IMR-90 (cell line): ENCODE measurements around the gene CHL1. TPM values are rescaled to one million over a fixed set of nuclear protein-coding genes. Genes with fewer than 3 reads are reported as not detected.

Experiments used
- ATAC-seq: fragments of 200-7000 bp; cut with Tn5 transposase; 2 replicates; pipeline ENCODE4 v1.9.1; 2020; ENCODE audit warnings: low read depth, mild to moderate bottlenecking, moderate library complexity
- BruUV-seq: library from RNA; stranded (reverse); fragments of 400-500 nt; replicated peaks from 2 replicates; lab custom pipeline; 2021; lab: Mats Ljungman, UMichigan
- CTCF ChIA-PET: fragments of 300-600 bp; formaldehyde crosslinking; extraction: SDS; loops from one replicate; lab custom pipeline; 2021; ENCODE audit warnings: antibody characterized with exemption; lab: Yijun Ruan, JAX
- POLR2A ChIA-PET: fragments of 300-600 bp; sonication (Branson Sonifier 250); formaldehyde crosslinking; loops from one replicate; lab custom pipeline; 2022; ENCODE audit warnings: antibody characterized with exemption; ENCODE audit not compliant: unreplicated experiment; lab: Charles Lee
- DNase-seq: peaks from one replicate; pipeline ENCODE4 v3.0.0; 2013
- H2AFZ ChIP-seq: replicated peaks from 2 replicates; pipeline ENCODE3; 2013; ENCODE audit warnings: low read length, mild to moderate bottlenecking; ENCODE audit not compliant: poor library complexity
- H2AK5ac ChIP-seq: 2 replicates; pipeline ENCODE4 v1.6.1; 2013; ENCODE audit warnings: low read depth, low read length, inconsistent platforms
- H2AK9ac ChIP-seq: replicated peaks from 2 replicates; pipeline ENCODE3; 2013; ENCODE audit warnings: mild to moderate bottlenecking, low read depth, low read length, moderate library complexity; ENCODE audit not compliant: poor library complexity
- H2BK120ac ChIP-seq: 2 replicates; pipeline ENCODE4 v1.6.1; 2013; ENCODE audit warnings: low read depth, low read length, inconsistent platforms
- H2BK15ac ChIP-seq: 3 replicates; pipeline ENCODE4 v1.6.1; 2013; ENCODE audit warnings: low read depth, low read length, inconsistent platforms
- H2BK20ac ChIP-seq: 2 replicates; pipeline ENCODE4 v1.6.1; 2013; ENCODE audit warnings: low read depth, mild to moderate bottlenecking, inconsistent platforms, low read length, moderate library complexity
- H2BK5ac ChIP-seq: 2 replicates; pipeline ENCODE4 v1.6.1; 2013; ENCODE audit warnings: mild to moderate bottlenecking, low read depth, low read length, inconsistent platforms; ENCODE audit not compliant: poor library complexity, severe bottlenecking
- H3K14ac ChIP-seq: replicated peaks from 2 replicates; pipeline ENCODE4 v1.6.1; 2013; ENCODE audit warnings: low read depth, low read length, inconsistent platforms
- H3K18ac ChIP-seq: 2 replicates; pipeline ENCODE4 v1.6.1; 2013; ENCODE audit warnings: low read depth, low read length, control low read depth
- H3K23ac ChIP-seq: 2 replicates; pipeline ENCODE4 v1.6.1; 2013; ENCODE audit warnings: low read depth, low read length, inconsistent platforms
- H3K27ac ChIP-seq: 2 replicates; pipeline ENCODE4 v1.5.1; 2013; ENCODE audit warnings: mild to moderate bottlenecking, control low read depth, low read length; ENCODE audit not compliant: insufficient read depth
- H3K27me3 ChIP-seq: 2 replicates; pipeline ENCODE4 v1.6.1; 2013; ENCODE audit warnings: low read length; ENCODE audit not compliant: control insufficient read depth, insufficient read depth
- H3K36me3 ChIP-seq: 2 replicates; pipeline ENCODE4 v1.6.1; 2013; ENCODE audit warnings: low read length, mixed read lengths; ENCODE audit not compliant: control insufficient read depth, insufficient read depth
- H3K4ac ChIP-seq: 2 replicates; pipeline ENCODE4 v1.6.1; 2013; ENCODE audit warnings: low read depth, low read length, inconsistent platforms
- H3K4me1 ChIP-seq: 2 replicates; pipeline ENCODE4 v1.6.1; 2013; ENCODE audit warnings: low read length, mixed read lengths; ENCODE audit not compliant: control insufficient read depth, insufficient read depth
- H3K4me2 ChIP-seq: 2 replicates; pipeline ENCODE4 v1.6.1; 2013; ENCODE audit warnings: low read depth, mild to moderate bottlenecking, control low read depth, low read length, moderate library complexity
- H3K4me3 ChIP-seq: 2 replicates; pipeline ENCODE4 v1.5.1; 2013; ENCODE audit warnings: low read depth, mild to moderate bottlenecking, control low read depth, low read length, moderate library complexity; ENCODE audit not compliant: insufficient read depth
- H3K56ac ChIP-seq: 2 replicates; pipeline ENCODE4 v1.6.1; 2013; ENCODE audit warnings: low read length, inconsistent platforms; ENCODE audit not compliant: insufficient read depth; ENCODE audit errors: extremely low read depth
- H3K79me1 ChIP-seq, 2 experiments: 2 replicates each; pipeline ENCODE4 v1.6.1; 2013; ENCODE audit warnings: low read length in 2 of 2, inconsistent platforms in 1 of 2, low read depth in 1 of 2
- H3K9ac ChIP-seq: 2 replicates; pipeline ENCODE4 v1.6.1; 2013; ENCODE audit warnings: low read depth, low read length, control low read depth
- H3K9me1 ChIP-seq: 2 replicates; pipeline ENCODE4 v1.6.1; 2013; ENCODE audit warnings: low read length, inconsistent platforms; ENCODE audit not compliant: insufficient read depth
- H3K9me3 ChIP-seq: 2 replicates; pipeline ENCODE4 v1.6.1; 2013; ENCODE audit warnings: low read length; ENCODE audit not compliant: control insufficient read depth, insufficient read depth
- H4K20me1 ChIP-seq: 2 replicates; pipeline ENCODE4 v1.6.1; 2013; ENCODE audit warnings: low read length, inconsistent platforms; ENCODE audit not compliant: insufficient read depth
- H4K5ac ChIP-seq: 2 replicates; pipeline ENCODE4 v1.6.1; 2013; ENCODE audit warnings: mild to moderate bottlenecking, low read depth, low read length, control low read depth
- H4K8ac ChIP-seq, 2 experiments: 2 replicates each; pipeline ENCODE4 v1.6.1; 2013; ENCODE audit warnings: low read depth in 2 of 2, low read length in 2 of 2, control low read depth in 1 of 2, inconsistent platforms in 1 of 2
- H4K91ac ChIP-seq: 2 replicates; pipeline ENCODE4 v1.6.1; 2013; ENCODE audit warnings: low read depth, low read length, inconsistent platforms; ENCODE audit not compliant: insufficient read depth
- CEBPB ChIP-seq: IDR thresholded peaks from 2 replicates; pipeline ENCODE4 v1.6.1; 2012; ENCODE audit warnings: low read depth, low read length, improper control_type of control experiment
- CHD1 ChIP-seq: IDR thresholded peaks from 2 replicates; pipeline ENCODE4 v1.6.1; 2012; ENCODE audit warnings: low read depth, low read length, improper control_type of control experiment
- MAFK ChIP-seq: IDR thresholded peaks from 2 replicates; pipeline ENCODE4 v1.6.1; 2012; ENCODE audit warnings: low read depth, low read length, improper control_type of control experiment
- MAZ ChIP-seq: IDR thresholded peaks from 2 replicates; pipeline ENCODE4 v1.6.1; 2012; ENCODE audit warnings: low read depth, mild to moderate bottlenecking, low read length, improper control_type of control experiment, moderate library complexity, borderline replicate concordance
- MXI1 ChIP-seq: IDR thresholded peaks from 2 replicates; pipeline ENCODE4 v1.6.1; 2012; ENCODE audit warnings: low read depth, mild to moderate bottlenecking, low read length, moderate library complexity, borderline replicate concordance
- RFX5 ChIP-seq: IDR thresholded peaks from 2 replicates; pipeline ENCODE4 v1.8.0; 2012; ENCODE audit warnings: low read depth, mild to moderate bottlenecking, low read length, moderate library complexity
- SMC3 ChIP-seq: fragments of 150-350 bp; IDR thresholded peaks from 2 replicates; pipeline ENCODE4 v1.6.1; 2016; ENCODE audit warnings: low read depth, mild to moderate bottlenecking, antibody characterized with exemption, low read length, moderate library complexity
- WGBS, 2 experiments: methylation state at CpG; one replicate each; pipeline versions ENCODE4 v1.1.5 to v1.1.7; 2013; ENCODE audit warnings: missing lambda C conversion rate in 2 of 2; ENCODE audit not compliant: insufficient read length in 1 of 2; ENCODE audit errors: extremely low coverage in 2 of 2; 5-methylcytosine and 5-hydroxymethylcytosine counted together
- dilution Hi-C: fragments of 300-500 bp; cut with HindIII; formaldehyde crosslinking; loops from one replicate; pipeline ENCODE4 v1.14.3; 2018; ENCODE audit warnings: low sequenced_read_pairs; ENCODE audit not compliant: unreplicated experiment
- in situ Hi-C: fragments of 300-500 bp; cut with MboI; formaldehyde crosslinking; loops from 3 replicates; pipeline ENCODE4 v1.14.3; 2019; ENCODE audit warnings: low sequenced_read_pairs, inconsistent platforms, mixed read lengths
- intact Hi-C: fragments of 100-400 bp; cut with micrococcal nuclease; formaldehyde crosslinking; loops from 2 replicates; pipeline ENCODE4 v1.10.0; 2022
- polyA plus RNA-seq, 3 experiments: library from polyadenylated mRNA; depleted of rRNA; stranded (reverse); fragments of >200 nt; gene quantifications; 2 replicates each; pipeline ENCODE4 v1.2.3, GENCODE V29; 2012; ENCODE audit warnings: low replicate concordance in 1 of 3
- total RNA-seq: library from RNA; depleted of rRNA; stranded (reverse); fragments of >200 nt; gene quantifications from 2 replicates; pipeline ENCODE4 v1.2.3, GENCODE V29; 2012
- TF ChIP-seq, protein P1 (sequence below): fragments of 150-350 bp; IDR thresholded peaks from 2 replicates; pipeline ENCODE4 v1.6.1; 2017; ENCODE audit warnings: mild to moderate bottlenecking, antibody characterized with exemption, low read length, low read depth
- TF ChIP-seq, protein P2 (sequence below): fragments of 150-350 bp; IDR thresholded peaks from 2 replicates; pipeline ENCODE4 v1.6.1; 2016; ENCODE audit warnings: low read depth, mild to moderate bottlenecking, low read length, moderate library complexity, borderline replicate concordance
- TF ChIP-seq, protein P3 (sequence below): conservative IDR thresholded peaks from 2 replicates; pipeline ENCODE4 v1.5.1; 2012; ENCODE audit warnings: mild to moderate bottlenecking, low read depth, low read length, improper control_type of control experiment

The CHL1 gene
- total and polyA plus RNA-seq, 2 of the 4 experiments (the other 2 are of a cell fraction): 0.38 to 1.6 TPM

DNA sequence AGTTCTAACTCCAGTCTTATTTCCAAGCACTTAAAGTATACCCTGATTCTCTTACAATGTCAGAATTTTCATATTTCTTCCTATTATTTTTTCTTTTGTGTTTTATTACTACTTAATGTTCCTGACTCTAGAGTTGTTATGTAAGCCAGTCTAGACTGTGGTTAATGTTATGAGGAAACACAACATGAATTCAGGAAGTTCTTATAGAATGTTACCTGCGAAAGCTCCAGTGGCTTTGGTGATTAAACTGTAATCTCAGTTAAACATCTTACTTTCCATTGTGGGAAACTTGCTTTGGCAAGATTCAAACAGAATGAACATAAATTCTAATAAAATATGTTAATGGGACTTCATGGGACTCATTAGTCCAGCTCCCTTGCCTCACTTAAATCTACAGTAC, 36.6 kb upstream of the CHL1 start:
- no peak overlapping the region for H4K8ac ChIP-seq
- no TSS peak for BruUV-seq
- no peaks in the 10 kb centered on the region for H3K4me1 ChIP-seq
- in situ Hi-C loops: no loop called here
- H3K56ac ChIP-seq: no peak overlapping the region
- no peak overlapping the region for H2AFZ ChIP-seq
- H4K20me1 ChIP-seq: no peaks in the 10 kb centered on the region
- no peak overlapping the region for H4K5ac ChIP-seq
- no peak overlapping the region for H3K27ac ChIP-seq
- TF ChIP-seq RFX5: no peak
- no peak for TF ChIP-seq MXI1
- TF ChIP-seq, protein P1, sequence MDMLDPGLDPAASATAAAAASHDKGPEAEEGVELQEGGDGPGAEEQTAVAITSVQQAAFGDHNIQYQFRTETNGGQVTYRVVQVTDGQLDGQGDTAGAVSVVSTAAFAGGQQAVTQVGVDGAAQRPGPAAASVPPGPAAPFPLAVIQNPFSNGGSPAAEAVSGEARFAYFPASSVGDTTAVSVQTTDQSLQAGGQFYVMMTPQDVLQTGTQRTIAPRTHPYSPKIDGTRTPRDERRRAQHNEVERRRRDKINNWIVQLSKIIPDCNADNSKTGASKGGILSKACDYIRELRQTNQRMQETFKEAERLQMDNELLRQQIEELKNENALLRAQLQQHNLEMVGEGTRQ: no peak
- TF ChIP-seq SMC3: no peak
- TF ChIP-seq, protein P2, sequence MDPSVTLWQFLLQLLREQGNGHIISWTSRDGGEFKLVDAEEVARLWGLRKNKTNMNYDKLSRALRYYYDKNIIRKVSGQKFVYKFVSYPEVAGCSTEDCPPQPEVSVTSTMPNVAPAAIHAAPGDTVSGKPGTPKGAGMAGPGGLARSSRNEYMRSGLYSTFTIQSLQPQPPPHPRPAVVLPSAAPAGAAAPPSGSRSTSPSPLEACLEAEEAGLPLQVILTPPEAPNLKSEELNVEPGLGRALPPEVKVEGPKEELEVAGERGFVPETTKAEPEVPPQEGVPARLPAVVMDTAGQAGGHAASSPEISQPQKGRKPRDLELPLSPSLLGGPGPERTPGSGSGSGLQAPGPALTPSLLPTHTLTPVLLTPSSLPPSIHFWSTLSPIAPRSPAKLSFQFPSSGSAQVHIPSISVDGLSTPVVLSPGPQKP: no peak
- TF ChIP-seq CHD1: no peak
- TF ChIP-seq MAZ: no peak
- TF ChIP-seq, protein P3, sequence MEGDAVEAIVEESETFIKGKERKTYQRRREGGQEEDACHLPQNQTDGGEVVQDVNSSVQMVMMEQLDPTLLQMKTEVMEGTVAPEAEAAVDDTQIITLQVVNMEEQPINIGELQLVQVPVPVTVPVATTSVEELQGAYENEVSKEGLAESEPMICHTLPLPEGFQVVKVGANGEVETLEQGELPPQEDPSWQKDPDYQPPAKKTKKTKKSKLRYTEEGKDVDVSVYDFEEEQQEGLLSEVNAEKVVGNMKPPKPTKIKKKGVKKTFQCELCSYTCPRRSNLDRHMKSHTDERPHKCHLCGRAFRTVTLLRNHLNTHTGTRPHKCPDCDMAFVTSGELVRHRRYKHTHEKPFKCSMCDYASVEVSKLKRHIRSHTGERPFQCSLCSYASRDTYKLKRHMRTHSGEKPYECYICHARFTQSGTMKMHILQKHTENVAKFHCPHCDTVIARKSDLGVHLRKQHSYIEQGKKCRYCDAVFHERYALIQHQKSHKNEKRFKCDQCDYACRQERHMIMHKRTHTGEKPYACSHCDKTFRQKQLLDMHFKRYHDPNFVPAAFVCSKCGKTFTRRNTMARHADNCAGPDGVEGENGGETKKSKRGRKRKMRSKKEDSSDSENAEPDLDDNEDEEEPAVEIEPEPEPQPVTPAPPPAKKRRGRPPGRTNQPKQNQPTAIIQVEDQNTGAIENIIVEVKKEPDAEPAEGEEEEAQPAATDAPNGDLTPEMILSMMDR: no peak
- TF ChIP-seq MAFK: no peak
- TF ChIP-seq CEBPB: no peak
- no peaks in the 10 kb centered on the region for H3K9me3 ChIP-seq
- no peak overlapping the region for H2AK5ac ChIP-seq
- no peaks in the 10 kb centered on the region for H3K27me3 ChIP-seq
- no peak overlapping the region for H3K18ac ChIP-seq
- POLR2A ChIA-PET: no interaction called here
- H3K4ac ChIP-seq: no peak overlapping the region
- intact Hi-C loops: no loop called here
- no peak overlapping the region for H2BK5ac ChIP-seq
- ATAC-seq (no peak), DNase-seq (no peak)
- H4K91ac ChIP-seq: no peak overlapping the region
- CTCF ChIA-PET: no interaction called here
- no peak overlapping the region for H3K4me2 ChIP-seq
- no peak overlapping the region for H2BK120ac ChIP-seq
- H3K23ac ChIP-seq: no peak overlapping the region
- no peaks in the 10 kb centered on the region for H3K36me3 ChIP-seq
- H3K9ac ChIP-seq: no peak overlapping the region
- no peaks in the 10 kb centered on the region for H3K79me1 ChIP-seq
- H3K4me3 ChIP-seq: no peak overlapping the region
- H2AK9ac ChIP-seq: no peak overlapping the region
- no peak overlapping the region for H2BK15ac ChIP-seq
- no peak overlapping the region for H3K14ac ChIP-seq
- no CpG with 5 or more reads among the region's 1 CpG for WGBS, 2 experiments
- dilution Hi-C loops: no loop called here
- H3K9me1 ChIP-seq: no peaks in the 10 kb centered on the region
- no peak overlapping the region for H2BK20ac ChIP-seq
